ENCODE results near the gene PKNOX2.

The PKNOX2 gene

DNA sequence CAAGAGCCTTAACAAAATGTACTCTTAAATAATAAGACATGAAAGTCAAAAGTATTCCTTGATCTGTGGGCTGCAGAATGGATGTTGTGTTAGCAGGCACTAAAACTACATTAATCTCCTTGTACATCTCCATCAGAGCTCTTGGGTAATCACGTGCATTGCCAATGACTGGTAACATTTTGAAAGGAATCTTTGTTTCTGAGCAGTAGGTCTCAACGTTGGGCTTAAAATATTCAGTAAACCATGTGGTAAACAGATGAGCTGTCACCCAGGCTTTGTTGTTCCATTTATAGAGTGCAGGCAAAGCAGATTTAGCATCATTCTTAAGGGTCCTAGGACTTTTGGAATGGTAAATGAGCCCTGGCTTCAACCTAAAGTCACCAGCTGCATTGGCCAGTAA lies 152.9 kb downstream of the PKNOX2 start:
- DNase-seq, result no peak

DNA sequence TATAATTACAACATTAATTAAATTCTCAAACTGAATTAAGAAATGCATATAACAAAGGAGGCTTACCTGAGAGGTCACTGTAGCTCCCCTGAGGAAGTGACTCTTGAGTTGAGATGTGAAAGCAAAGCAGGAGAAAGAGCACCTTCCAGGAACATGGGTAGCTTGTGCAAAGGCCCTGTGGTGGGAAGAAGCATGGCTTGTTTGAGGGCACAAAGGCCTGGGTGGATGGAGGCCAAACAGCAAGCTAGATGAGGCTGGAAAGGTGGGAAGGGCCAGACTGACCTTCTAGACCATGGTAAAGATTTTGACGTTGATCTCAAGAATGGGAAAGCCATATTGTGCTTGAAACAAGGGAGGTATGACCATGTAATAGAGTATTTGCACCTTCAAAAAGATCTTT lies 155.1 kb downstream of the PKNOX2 start:
- no peak for DNase-seq

DNA sequence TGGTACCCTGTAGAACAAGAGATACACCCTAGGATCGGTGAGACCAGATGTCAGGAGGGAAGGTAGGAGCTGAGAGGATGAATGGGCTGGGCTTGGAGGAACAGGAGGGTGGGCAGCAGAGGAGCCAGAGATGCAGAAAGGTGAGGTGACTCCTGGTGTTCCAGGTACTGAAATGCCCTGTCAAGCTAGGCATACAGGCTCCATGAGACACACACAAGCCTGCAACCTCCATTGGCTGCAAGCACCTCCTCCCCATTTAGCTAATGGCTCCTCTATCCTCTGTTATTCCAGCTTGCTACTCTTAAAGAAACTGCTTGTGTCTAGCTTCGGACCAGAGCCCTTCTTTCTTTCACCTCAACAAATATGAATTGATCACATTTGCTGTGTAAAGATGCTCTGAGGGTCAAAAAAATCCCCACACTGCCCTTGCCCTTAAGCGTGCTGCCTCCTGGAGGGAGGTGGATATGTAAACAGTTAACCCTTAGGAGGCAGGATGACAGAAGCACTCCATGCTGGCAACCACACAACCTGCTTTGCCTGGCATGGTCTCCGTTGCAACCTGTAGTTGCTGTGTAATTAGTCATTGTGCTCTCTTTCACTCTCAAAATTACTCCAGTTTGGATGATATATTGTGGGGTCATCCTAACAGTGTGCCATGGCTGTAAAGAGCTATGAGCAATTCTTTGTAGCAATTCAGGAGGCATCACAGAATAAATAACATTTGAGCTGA lies 156.0 kb downstream of the PKNOX2 start:
- no peak for DNase-seq

DNA sequence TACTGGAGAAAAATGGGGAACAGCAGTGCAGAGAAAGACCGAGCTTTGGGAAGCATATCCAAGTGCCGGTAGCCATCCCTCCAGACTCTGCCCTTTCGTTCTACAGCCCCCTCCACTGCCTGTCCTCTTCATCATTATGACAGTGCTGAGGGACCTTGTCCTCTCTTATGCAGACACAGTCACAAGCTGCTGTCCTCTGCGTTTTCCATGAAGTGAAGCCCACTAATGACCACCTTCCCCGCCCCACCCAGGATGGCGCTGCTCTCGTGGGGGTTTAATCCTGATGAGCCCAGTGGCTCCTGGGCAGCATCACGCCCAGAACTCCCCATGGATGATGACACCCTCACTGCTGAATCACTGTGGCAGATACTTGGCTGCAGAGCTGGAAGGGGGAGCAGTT lies 157.7 kb downstream of the PKNOX2 start:
- DNase-seq, result no peak

DNA sequence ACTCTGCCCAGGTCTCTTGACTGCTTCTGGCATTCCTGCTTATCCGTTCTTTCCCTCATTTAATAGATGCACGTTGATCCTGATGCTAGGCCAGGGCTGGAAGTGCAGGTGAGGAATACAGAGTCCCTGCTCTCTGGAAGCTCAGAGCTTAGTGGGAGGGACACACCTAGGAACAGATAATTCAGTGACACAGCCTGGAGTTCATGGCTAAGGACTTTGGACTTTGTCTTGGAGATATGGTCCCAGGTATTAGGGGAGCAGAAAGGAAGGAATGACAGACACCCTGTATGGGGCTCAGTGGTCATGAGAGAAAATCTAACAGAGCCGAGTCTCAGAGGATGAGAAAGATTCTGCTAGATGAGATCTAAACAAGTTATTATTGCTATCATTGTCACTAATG lies 160.6 kb downstream of the PKNOX2 start:
- DNase-seq, result no peak

DNA sequence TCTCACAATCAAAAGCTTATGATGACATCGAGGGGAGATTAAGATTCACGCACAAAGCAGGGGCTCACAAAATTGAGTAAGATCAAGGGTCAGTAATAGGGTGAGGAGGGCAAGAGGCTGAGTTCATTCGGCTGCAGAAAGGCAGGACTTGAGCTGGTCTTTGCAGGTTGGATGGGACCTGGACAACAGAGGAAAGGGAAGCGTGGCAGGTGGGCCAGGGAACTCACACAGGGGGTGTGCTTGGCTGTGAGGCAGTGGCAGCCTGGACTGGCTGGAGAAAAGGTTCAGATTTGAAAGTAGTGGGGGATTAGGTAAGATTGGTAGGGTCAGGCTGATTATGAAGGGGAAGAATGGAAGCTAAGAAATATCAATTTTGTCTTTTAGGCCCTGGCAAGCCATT lies 161.6 kb downstream of the PKNOX2 start:
- no peak for DNase-seq

DNA sequence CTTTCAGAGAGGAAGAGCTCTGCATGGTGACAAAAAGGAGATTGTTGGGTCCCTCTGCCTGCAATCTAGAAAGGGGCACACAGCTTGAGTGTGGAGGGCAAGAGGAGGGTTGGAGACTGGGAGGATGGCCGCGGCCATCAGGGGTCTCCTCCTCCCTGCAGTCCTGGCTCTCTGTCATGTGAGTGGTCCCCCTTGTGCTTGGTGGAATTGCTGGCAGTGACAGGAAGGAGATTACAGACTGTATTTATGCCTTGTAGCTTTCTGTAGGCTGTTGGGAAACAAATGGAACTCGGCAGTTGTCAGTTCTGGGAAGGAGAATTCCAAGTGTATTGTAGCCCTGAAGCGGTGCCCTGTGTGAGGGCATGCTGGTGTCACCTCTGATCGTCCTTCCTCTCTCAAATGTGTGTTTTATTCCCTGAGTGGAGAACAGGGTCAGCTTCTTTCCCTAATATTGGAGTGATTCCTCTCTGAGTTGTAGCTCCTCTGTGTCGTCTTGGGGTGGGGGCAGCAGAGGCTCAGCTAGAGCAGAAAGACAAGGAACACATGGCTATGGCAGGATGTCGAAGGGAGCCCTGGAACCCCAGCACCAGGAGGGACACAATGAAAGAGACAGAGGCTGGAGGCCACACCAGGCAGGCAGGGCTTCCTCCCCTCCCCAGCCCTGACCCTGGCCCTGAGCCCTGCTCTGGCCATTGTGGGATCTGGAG lies 163.1 kb downstream of the PKNOX2 start:
- DNase-seq, result no peak

DNA sequence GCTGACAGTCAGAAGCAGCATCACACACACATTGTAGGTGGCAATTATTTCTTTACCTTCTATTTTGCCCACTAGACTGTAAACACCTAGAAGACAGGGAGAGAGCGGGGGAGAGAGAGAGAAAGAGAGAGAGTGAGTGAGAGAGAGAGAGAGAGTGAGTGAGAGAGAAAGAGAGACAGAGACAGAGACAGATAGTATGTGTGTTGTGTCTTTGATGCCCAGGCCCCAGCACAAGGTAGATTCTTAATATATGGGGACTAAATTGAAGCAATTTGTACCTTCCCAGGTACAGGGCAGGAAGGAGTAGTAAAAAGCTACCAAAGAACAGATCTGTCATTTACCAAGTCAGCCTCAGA lies 163.7 kb downstream of the PKNOX2 start:
- DNase-seq, result no peak

DNA sequence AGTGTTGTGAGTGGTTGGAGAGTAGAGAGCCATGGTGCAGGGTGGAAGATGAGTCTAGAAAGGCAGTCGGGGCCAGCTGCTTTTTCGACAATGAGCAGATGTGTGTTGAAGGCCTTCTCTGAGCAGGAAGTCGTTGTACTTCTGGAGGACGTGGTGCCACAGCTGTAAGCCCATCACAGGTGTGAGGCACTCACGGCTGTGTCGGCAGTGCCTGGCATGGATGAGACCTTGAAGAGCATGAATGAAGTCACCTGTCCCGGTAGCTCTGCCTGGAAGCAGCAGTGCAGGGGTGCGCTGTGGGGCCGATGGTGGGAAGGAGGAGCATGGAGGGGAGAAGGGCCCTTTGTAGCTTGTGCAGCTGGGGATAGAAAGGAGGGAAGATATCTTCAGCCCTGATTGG lies 165.2 kb downstream of the PKNOX2 start:
- peak; percentile 5 for DNase-seq

DNA sequence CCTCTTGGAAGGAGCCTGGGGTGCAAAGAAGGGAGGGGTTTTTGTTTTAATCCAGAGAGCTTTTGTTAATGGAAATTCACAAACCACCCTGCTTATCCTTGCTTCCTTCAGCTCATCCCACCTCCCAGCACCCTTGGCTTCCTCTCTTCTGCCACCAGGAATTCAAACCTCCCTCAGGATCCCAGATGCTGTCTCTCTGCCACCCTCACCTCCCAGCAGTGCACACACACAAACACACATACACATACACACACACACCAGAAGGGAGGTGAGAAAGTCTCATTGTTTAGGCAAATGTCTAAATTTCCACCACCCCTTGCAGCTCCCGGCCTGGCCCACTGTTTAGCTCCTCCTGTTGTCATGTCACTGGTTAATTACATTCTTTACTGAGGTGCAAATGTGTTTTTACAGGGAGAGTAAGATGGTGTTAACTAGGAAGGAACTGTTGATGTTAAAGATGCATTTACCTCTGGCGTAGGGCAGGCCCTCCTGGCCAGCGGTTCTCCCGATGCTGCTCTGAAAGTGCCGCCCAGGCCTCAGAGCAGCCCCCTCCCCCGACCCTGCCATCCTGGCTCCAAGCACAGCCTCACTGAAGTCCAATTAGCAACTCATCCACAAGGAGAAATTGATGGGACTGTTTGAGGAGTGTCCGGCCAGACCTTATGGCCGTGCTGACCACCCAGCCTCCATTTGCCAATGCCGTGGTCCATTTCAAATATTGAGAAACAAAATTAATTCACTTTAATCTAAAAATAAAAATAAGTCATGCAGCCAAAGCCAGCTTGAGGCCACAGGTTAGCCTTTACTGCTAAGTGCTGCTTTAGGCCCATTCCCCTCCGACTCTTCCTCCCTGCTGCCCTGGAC lies 166.1 kb downstream of the PKNOX2 start:
- no peak for DNase-seq

DNA sequence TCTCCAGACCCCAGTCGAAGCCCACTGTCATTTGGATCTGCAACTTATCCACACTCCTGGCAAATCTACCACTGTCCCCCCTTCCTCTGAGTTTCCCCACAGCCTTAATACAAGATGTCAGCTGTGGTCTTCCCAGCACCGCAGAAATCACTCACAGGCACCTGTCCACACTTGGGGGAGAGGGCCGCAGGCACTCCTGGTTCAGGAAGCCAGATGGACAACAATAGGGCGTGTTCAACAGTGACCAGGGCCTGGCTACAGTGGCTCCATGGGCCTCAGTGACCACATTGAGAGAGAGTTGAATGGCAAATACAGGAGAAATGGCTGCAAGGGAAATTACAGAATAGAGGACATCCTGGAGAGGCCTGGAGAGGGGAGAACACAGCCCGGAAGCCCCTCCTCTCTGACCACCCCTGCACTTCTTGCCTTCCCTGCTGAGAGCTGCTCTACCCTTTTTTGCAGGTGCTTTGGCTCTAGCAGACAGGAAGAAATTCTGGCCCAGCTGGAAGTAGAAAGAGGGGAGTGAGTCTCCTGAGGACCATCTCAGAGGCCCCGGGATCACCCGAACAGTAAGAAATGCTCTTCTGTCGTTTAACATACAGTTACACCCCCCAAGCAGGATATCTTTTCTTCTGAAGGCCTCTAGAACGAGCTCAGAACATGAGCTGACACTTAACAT lies 166.9 kb downstream of the PKNOX2 start:
- no peak for DNase-seq

DNA sequence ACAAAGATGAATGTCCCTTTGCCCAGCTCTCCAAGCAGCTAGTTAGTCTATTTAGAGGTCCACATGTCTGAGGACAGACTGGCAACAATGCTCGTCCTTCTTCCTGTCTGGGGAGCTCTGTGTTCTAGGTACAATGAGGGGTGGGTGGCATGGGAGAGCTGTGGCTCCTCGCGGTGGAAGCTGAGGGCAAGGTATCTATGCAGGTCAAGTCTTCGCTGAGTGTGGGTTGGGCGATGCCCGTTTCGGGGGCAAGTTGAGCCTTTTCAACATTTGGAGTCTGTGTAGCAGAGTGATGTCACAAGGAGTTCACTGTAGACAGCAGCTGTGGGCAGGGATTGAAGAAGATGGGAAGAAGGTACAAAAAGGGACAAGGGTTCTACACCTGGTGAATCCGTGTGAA lies 168.3 kb downstream of the PKNOX2 start:
- DNase-seq, result no peak

DNA sequence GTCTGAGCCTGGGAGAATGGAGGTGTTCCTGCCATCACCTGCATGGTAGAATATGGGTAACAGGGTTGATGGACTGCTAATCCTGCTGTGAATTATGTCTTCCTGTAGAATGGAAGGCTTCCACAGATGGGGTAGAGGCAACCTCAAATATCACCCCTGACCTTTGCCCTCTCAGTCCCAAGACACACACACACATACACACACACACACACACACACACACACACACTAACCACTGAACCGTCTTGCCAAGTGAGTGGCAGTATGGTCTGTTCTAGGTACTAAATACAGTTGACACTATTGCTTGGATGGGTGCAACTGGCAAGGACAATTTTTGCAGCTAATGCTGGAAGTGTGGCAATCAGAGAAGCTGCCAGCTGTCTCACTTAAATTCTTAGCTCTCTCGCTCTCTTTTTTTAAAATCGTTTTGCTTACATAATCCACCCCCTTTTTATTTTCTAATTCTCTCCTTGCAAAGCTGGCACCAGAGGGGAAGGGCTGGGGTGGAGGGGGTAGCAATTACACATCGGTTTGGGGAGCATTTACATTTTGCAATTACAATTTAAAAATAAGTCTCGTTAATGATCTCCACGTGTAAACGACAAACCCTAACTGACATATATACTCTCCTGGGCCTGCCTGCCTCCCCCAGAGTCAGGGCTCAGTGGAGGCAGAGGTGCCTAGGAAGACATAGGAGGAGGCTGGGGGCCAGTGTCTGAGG lies 169.0 kb downstream of the PKNOX2 start:
- DNase-seq, result no peak

DNA sequence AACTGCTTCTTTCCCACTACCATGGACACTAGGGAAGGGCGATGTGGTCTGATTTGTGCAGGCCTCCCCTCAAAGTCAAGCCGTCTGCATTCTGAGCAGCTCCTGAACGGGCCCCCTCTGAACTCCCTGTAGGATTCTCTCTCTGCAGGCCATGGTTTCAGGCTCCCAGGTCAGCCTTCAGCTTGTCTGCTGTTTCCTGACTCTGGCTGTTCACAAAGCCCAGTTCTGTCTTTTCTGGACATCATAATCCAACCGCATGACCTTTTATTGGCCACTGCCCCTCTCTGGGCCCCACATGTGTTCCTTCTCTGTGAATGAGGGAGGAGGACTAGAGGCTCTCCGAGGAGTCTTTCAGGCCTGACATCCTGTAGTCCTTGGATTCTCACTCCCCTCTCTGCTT lies 170.6 kb downstream of the PKNOX2 start:
- DNase-seq, result no peak

DNA sequence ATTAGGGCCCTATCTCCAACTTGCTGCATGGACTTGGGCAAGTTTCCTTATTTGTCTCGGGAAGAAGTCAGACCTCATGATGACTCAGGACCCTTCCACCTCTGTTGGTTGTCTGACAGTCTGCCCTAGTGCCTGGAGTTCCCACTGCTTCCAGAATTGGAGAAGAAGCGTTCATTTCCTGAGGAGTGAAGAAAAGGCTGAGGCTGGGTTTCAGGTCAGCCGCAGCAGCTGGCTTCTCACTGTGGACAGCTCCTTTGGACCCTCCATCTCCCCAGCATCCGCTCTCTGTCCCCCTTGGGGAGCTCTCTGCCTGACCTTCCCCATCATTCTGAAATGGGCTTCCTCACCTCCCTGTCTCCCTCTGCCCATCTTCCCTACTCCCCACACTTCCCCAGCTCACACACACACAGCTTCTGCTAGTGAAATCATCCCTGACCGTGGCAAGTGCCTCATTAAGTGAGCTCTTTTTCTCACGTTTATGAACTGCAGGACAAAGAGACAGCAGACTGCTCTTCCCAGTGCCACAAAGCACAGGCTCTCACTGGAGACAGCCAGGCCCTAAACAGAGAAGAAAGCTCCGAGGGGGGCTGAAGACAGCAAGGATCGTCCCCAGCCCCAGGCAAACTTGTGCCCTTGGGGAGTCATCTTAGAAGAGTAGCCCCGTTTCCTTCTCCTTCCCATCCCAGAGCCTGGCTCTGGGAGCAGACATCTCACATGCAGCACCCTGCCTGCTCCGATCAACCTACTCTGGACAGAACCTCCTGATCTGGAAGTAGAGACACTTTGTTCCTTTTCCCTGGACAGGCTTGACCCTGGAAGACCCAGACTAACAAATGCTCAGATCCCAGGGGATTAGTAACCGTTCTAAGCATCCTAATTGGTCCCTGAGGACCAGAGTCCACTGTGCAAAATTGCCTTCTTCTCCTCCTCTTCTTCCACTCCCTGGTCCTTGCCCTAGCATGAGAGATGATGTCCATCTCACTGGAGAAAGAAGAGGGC lies 173.6 kb downstream of the PKNOX2 start:
- no peak for DNase-seq

DNA sequence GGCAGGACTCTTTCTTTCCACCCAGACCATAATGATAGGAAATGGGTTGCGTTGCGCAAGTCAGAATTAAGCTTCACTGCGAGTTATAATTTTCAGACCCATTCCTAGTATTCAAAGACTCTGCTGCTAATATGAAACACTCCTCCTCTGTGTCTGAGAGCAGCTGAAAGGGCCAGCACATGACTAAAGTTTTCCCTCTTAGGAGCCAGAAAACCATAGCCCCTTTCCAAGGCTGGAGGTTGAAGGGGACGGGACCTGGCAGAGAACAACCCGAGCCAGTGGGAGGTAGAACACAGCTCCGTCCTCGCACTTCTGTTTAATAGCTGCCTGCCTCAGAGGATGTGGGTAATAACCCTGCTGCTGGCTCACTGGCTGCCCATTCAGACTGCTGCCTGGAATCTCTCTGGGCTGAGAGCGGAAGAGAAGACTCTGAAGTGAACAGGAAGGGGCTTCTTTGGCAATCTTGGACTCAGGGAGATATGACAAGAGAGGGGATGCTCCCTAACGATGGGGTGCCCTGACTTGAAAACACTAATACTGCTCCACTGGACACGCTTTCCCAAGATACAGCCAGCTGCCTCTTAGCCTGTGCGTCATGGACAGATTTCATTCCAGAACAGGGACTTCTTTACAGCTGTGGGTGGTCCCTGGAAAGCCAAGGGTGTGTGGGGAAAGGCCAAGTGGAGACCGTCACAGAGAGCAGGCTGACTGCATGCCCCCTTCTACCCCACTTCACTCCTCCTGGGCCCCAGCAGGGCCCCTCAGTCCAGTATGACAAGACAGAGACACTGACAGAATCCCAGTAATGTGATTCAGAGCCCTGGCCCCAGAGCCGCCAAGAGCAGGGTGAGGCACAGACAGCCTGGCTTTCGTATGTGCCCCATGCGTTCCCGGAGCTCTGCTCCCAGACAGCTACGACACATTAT lies 174.6 kb downstream of the PKNOX2 start:
- no peak for DNase-seq

DNA sequence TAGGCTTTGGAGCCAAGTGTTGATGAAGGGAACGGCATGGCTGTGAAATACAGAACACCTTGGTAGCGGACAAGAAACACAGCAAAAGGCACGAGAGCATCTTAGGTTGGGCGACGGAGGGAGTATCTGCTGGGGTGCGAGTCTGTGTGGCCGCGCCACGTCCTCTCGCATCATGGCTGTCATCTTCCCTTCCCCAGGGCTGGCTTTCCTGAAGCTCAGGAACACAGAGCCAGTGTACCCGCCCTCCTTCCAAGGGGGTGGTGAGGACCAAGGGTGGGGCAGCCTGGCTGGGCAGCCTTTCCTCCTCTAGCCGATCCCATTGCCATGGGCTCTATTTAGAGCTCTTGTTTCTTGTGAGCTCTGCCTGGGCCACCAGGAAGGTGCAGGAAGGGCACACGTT lies 177.1 kb downstream of the PKNOX2 start:
- no peak for DNase-seq

DNA sequence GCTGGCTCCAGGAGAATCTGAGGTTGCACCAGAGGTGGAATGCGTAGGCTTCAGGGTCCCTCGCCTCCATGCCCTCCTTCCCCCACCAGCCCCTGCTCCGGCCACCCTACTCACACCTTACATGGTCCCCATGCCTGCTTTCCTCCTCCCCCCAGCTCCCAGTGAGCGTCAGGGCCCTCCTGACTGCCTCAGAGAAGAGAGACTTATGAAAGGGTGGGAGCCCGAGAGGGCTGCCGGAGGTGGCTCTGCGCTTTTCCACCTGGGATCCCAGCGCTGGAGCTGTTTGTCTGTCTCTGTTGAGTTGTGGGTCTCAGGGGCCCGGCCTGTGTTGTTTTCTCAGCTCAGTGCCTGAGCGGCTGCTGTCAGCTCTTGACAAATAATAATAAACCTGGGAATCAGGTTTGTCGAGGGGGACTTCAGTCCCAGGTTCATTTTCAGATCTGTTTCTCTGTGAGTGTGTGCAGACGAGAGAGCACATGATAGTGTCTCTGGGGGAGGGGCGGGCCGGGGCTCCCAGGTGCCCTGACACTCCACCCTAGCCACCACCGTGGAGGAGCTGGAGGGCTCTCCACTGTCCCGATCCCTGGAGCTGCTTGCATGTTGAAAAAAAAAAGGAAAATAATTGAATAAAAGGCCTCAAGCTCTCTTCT lies 177.9 kb downstream of the PKNOX2 start:
- no peak for DNase-seq

DNA sequence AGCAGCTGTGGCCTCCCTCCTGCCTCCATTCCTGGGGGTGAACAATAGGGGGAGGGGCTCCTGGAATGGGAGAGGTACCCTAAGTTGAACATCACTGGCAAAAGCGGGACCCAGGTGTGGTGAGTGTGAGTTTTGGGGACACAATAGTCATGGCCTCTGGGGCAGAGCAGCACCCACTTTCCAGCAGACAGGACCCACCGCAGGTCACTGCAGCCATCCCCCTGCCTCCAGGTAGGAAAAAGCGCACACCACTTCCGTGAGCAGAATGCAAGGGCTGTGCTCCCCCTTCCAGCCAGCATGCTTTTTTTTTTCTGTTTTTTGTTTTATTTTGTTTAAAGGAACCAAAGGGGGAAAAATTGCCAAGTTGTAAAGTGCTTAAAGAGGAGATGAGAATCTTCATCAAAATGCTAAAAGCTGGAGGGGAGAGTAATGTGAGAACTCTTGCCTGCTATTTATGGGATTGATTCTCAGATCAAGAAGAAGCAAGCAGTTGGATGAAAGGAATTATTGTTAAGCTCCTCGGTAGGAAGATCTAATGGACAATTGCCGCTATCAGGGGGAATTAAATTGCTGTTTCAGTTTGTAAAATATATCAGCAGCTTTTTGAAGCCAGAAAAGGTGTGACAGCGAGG lies 178.7 kb downstream of the PKNOX2 start:
- DNase-seq, result no peak
